AG09319 (cell line): ENCODE data around the gene MAN2A1.

Experiments
- DNase-seq: peaks from one replicate; pipeline ENCODE4 v3.0.0-alpha.2; 2010; ENCODE audit warnings: low read depth; ENCODE audit errors: extremely low read depth
- TF ChIP-seq, protein P1 (sequence below): IDR thresholded peaks from 2 replicates; pipeline ENCODE4 v1.5.1; 2011; ENCODE audit warnings: low read depth, mild to moderate bottlenecking, inconsistent platforms, low read length, moderate library complexity

Gene MAN2A1

DNA sequence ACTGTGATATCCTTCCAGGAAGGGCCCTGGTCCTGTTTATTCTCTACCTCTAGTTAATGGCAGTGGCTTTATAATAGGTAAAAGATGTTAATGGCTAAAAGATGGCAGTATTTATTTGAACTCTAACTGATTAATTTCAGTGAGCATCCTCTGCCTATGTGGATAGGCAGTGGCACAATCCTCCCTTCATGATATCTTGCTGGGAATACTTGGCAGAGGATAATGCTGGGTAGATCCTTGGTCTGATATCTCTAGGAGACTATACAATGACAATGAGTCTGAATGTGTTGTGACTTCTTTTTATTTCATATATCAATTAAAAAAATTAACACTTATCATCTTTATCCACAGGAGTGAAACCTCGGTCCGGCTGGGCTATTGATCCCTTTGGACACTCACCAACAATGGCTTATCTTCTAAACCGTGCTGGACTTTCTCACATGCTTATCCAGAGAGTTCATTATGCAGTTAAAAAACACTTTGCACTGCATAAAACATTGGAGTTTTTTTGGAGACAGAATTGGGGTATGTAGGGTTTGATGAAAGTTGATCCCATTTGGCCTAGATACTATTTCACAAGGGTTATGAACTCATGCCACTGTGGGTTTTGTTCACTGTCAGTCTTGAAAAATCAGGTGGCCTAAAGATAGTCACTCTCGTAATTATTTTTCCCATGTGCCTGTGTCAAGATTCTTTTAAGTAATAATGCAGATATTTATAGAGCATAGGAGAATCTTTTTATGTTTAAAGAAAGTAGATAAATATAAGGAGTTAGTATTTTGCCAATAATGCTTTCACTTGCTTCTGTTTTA is 77.7 kb downstream of the MAN2A1 start:
- TF ChIP-seq, protein P1, sequence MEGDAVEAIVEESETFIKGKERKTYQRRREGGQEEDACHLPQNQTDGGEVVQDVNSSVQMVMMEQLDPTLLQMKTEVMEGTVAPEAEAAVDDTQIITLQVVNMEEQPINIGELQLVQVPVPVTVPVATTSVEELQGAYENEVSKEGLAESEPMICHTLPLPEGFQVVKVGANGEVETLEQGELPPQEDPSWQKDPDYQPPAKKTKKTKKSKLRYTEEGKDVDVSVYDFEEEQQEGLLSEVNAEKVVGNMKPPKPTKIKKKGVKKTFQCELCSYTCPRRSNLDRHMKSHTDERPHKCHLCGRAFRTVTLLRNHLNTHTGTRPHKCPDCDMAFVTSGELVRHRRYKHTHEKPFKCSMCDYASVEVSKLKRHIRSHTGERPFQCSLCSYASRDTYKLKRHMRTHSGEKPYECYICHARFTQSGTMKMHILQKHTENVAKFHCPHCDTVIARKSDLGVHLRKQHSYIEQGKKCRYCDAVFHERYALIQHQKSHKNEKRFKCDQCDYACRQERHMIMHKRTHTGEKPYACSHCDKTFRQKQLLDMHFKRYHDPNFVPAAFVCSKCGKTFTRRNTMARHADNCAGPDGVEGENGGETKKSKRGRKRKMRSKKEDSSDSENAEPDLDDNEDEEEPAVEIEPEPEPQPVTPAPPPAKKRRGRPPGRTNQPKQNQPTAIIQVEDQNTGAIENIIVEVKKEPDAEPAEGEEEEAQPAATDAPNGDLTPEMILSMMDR = no peak
- no peak for DNase-seq

DNA sequence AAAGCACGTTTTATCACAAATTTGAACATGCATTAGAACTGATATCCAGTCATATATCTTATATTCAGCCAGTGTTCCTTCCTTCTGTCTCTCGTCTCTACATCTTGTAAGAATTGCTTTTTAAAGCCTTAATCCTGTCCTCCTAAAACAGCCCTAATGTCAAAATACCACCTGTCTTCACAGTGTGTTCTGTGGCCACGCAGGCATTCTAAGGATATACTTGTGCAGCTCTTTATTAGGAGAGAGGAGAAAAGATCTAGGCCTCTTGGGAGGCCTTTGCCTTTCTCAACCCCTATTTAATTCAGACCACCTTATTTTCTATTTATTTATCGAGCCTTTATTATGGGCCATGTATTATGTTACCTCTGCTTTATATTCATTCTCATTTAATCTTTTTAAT is 78.3 kb downstream of the MAN2A1 start:
- no peak for DNase-seq
- TF ChIP-seq, protein P1 = no peak

DNA sequence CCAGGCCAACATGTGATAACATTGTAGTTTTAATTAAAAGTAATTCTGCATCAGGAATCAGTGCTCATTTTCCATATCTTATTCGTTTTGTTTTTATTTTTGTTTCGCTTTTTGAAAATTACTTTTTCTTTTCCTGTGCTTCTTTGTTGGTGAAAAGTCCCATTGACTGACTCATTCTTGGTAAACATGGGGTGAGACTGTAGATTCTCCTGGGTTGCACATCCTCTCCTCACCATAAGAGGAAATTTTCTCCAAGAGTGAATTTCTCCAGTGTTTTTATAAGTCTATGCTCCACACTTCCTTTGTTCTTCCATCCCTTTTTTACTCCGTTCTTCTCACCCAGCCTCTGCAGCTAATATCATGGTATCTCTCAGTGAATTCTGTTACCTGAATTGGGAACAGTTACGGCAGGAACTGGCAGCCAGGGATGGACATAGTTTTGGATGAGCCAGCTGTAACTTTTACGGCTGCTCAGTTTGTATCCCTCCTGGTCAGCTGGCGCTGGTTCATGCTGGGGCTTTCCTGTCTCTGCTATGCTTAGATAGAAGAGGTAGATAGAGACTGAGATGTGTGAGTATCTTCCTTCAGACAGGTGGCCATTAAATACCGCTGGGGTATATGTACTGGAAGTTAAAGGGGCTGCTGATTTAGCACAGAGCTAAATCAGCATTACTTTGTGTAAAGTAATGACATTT is 80.0 kb downstream of the MAN2A1 start:
- TF ChIP-seq, protein P1 = no peak
- no peak for DNase-seq

DNA sequence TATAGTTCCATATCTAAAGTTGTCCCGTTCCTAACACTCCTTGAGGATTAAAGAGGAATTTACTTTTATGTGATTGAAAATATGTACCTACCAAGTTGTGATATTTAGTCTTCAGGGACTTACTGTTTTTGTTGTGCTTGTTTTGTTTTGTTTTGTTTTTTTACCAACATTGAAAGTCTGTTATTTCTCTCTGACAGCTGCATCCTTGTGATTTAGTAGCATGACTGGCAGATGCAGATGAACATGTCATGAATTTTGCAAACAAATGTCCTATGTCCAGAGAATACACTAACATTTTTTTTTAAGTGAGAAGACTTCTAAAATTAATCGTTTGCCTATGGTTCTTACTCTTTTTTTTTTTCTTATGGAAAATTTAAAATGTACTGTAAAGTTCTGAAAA is 85.4 kb downstream of the MAN2A1 start:
- TF ChIP-seq, protein P1 = no peak
- DNase-seq = no peak

DNA sequence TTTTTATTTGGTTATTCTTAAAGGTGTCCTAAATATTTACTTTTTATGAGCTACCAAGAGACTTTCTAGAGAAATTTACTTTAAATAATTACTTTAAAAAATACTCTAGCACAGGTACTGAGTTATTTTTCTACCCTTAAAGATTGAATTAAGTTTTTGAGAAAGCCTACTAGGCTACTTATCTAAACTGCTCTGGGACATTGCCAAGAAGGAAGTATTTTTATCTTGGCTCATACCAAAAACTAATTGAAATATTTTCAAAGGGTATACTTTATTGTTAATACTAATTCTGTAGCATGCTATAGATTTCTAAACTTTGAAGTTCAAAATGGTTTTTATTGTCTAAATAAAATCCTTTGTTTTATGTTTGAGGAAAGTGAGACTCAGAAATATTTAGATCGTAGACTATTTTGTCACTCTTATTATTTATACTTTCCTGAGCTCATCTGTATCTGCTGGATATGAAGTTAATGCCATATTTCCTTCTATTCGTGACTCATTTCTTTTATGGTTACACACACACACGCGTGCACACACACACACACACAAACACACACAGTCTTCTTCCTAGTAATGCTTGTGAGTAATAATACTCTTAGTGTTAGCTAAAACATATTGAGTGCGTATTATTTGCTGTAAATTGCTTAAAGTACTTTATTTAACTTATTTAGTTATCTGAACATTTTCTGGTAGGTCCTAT is 89.5 kb downstream of the MAN2A1 start:
- TF ChIP-seq, protein P1 = no peak
- no peak for DNase-seq

DNA sequence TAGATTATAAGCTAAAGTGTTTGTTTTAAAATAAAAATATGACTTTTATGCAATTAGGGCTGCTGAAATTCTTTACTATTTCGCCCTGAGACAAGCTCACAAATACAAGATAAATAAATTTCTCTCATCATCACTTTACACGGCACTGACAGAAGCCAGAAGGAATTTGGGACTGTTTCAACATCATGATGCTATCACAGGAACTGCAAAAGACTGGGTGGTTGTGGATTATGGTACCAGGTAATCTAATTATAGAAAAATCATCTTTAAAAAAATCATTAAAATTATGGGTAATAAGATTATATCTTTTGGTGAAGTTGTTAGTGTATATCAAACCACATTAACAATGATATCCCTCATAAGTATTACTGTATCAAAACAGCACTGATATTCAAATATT is 95.0 kb downstream of the MAN2A1 start:
- DNase-seq = no peak
- TF ChIP-seq, protein P1 = no peak
